ENCODE measurements around the gene CCDC40.

Gene CCDC40

GRCh38 chr17:80122026-80122575 is 85.7 kb downstream of the CCDC40 start:
- Histone ChIP-seq H3K9ac (no peak overlapping the region), H3K36me3 (ENCODE audit: control insufficient read depth, insufficient read depth, low read length) (no peaks in the 10 kb centered on the region), H3K79me2 (no peaks in the 10 kb centered on the region), H3K27ac (no peak overlapping the region), H3K9me3 (ENCODE audit: control insufficient read depth, low read length) (no peaks in the 10 kb centered on the region), H3K4me3 (ENCODE audit: low read depth, low read length) (no peak overlapping the region), H3K4me1 (peaks cover 9% of the 10 kb centered on the region), H3K4me2 (ENCODE audit: low read length) (no peak overlapping the region), H3K27me3 (ENCODE audit: control insufficient read depth, insufficient read depth, low read length) (no peaks in the 10 kb centered on the region), H2AFZ (no peak overlapping the region)
- TF ChIP-seq, protein P1, sequence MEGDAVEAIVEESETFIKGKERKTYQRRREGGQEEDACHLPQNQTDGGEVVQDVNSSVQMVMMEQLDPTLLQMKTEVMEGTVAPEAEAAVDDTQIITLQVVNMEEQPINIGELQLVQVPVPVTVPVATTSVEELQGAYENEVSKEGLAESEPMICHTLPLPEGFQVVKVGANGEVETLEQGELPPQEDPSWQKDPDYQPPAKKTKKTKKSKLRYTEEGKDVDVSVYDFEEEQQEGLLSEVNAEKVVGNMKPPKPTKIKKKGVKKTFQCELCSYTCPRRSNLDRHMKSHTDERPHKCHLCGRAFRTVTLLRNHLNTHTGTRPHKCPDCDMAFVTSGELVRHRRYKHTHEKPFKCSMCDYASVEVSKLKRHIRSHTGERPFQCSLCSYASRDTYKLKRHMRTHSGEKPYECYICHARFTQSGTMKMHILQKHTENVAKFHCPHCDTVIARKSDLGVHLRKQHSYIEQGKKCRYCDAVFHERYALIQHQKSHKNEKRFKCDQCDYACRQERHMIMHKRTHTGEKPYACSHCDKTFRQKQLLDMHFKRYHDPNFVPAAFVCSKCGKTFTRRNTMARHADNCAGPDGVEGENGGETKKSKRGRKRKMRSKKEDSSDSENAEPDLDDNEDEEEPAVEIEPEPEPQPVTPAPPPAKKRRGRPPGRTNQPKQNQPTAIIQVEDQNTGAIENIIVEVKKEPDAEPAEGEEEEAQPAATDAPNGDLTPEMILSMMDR (IDR thresholded peaks at IDR 0.05): no peak

GRCh38 chr17:80122926-80123505 is 86.6 kb downstream of the CCDC40 start:
- Histone ChIP-seq H3K79me2 (no peaks in the 10 kb centered on the region), H2AFZ (no peak overlapping the region), H3K4me2 (ENCODE audit: low read length) (no peak overlapping the region), H3K9ac (no peak overlapping the region), H3K9me3 (ENCODE audit: control insufficient read depth, low read length) (no peaks in the 10 kb centered on the region), H3K4me1 (peaks cover 9% of the 10 kb centered on the region), H3K36me3 (ENCODE audit: control insufficient read depth, insufficient read depth, low read length) (no peaks in the 10 kb centered on the region), H3K27ac (no peak overlapping the region), H3K27me3 (ENCODE audit: control insufficient read depth, insufficient read depth, low read length) (no peaks in the 10 kb centered on the region), H3K4me3 (ENCODE audit: low read depth, low read length) (no peak overlapping the region)
- TF ChIP-seq, protein P1 (IDR thresholded peaks at IDR 0.05): no peak

- Histone ChIP-seq H3K9me3 (ENCODE audit: control insufficient read depth, low read length) (no peaks in the 10 kb centered on the region), H3K4me2 (ENCODE audit: low read length) (no peak overlapping the region), H2AFZ (no peak overlapping the region), H3K27ac (peak overlapping the region; percentile 67), H3K4me3 (ENCODE audit: low read depth, low read length) (no peak overlapping the region), H3K27me3 (ENCODE audit: control insufficient read depth, insufficient read depth, low read length) (no peaks in the 10 kb centered on the region), H3K9ac (no peak overlapping the region), H3K79me2 (no peaks in the 10 kb centered on the region), H3K36me3 (ENCODE audit: control insufficient read depth, insufficient read depth, low read length) (no peaks in the 10 kb centered on the region), H3K4me1 (peaks cover 9% of the 10 kb centered on the region)
- TF ChIP-seq, protein P1 (IDR thresholded peaks at IDR 0.05): no peak
Observed at GRCh38 chr17:80123791-80124190, 87.3 kb downstream of the CCDC40 start.

DNA sequence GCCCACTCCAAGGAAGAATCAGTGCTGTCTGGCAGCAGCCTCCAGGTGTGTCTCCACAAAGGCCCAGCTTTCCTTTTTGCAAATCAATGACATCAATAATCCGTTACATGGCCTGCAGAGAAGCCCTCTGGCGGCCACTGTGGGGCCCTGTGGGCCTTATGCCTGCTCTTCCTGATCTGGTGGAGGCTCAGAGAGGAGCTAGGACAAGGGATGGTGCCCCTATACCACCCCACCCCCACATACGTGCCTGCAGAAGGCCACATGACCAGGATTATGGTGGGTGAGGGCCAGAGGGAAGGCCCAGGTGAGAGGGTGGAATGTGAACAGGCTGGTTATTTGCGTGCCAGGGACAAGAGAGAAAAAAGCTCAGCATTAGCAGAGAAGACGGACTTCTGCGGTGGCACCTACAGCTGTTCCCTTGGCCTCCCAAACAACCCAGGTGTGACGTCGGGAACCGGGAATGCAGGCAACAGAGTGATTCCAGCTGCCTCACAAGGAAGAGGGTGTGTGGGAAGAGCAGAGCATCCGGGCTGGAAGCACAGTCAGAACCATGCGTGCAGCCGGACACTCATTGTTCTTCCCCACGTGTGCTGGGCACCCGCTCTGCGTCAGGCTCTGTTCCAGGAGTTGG is 88.0 kb downstream of the CCDC40 start:
- peak overlapping the region; percentile 67 for H3K27ac ChIP-seq
- H2AFZ ChIP-seq: peak overlapping the region; percentile 76
- H3K4me1 ChIP-seq: peaks cover 15% of the 10 kb centered on the region
- H3K27me3 ChIP-seq (ENCODE audit: control insufficient read depth, insufficient read depth, low read length): no peaks in the 10 kb centered on the region
- H3K79me2 ChIP-seq: no peaks in the 10 kb centered on the region
- H3K36me3 ChIP-seq (ENCODE audit: control insufficient read depth, insufficient read depth, low read length): no peaks in the 10 kb centered on the region
- H3K9me3 ChIP-seq (ENCODE audit: control insufficient read depth, low read length): no peaks in the 10 kb centered on the region
- no peak overlapping the region for H3K9ac ChIP-seq
- H3K4me3 ChIP-seq (ENCODE audit: low read depth, low read length): no peak overlapping the region
- H3K4me2 ChIP-seq (ENCODE audit: low read length): no peak overlapping the region
- TF ChIP-seq, protein P1 (IDR thresholded peaks at IDR 0.05): peak; percentile 69
